Pancreas (tissue), 10 donors: Measurements from ENCODE around the gene SGMS2. TPM values are rescaled to one million over a fixed set of nuclear protein-coding genes. Genes with fewer than 3 reads are reported as not detected.
A peak's percentile ranks its signal among the peaks of the same experiment; 100 is the strongest.

Experiments used
- ATAC-seq, 4 donors: fragments of 200-7000 bp; cut with Tn5 transposase; one replicate each; pipeline versions ENCODE4 v1.8.0 to v1.9.1; 2020; ENCODE audit warnings: mild to moderate bottlenecking in 4 of 4, moderate library complexity in 4 of 4
- DNase-seq, 6 donors: peaks; one replicate each; pipeline ENCODE4 v3.0.0-alpha.2; 2020
- FAIRE-seq: peaks from 2 replicates; lab custom pipeline; 2012; peaks lifted over from hg19 to GRCh38; lab: Jason Lieb, UNC
- H3K27ac ChIP-seq, 4 donors: fragments of 200-600 bp; sonication (generic); 1 replicate in 3 of 4; 2 replicates in 1 of 4; pipeline versions ENCODE4 v1.5.0 to v1.8.0; 2020
- H3K27me3 ChIP-seq, 4 donors: fragments of 200-600 bp; one replicate each; pipeline ENCODE4 v1.8.0; 2021
- H3K36me3 ChIP-seq, 3 donors: fragments of 200-600 bp; sonication (generic) in 1 of 3; one replicate each; pipeline versions ENCODE4 v1.5.0 to v1.8.0; 2020 to 2021
- H3K4me1 ChIP-seq, 3 donors: fragments of 200-600 bp; one replicate each; pipeline ENCODE4 v1.8.0; 2021
- H3K4me3 ChIP-seq, 4 donors: fragments of 200-600 bp; sonication (generic) in 2 of 4; one replicate each; pipeline versions ENCODE4 v1.5.0 to v1.8.0; 2020 to 2021
- H3K9me3 ChIP-seq, 4 donors: fragments of 200-600 bp; one replicate each; pipeline ENCODE4 v1.8.0; 2021
- WGBS, 2 donors: extraction: QIAGEN DNeasy Blood & Tissue Kit; methylation state at CpG; one replicate each; pipeline ENCODE4 v1.1.7; 2013; 5-methylcytosine and 5-hydroxymethylcytosine counted together
- intact Hi-C, 3 donors: fragments of 100-400 bp; cut with DNase I; formaldehyde crosslinking; loops; one replicate each; pipeline versions ENCODE4 v1.11.1 to v1.14.2; 2022
- polyA plus RNA-seq, 2 donors: library from polyadenylated mRNA; stranded (reverse); fragments of 200-250 nt; gene quantifications; one replicate each; pipeline ENCODE4 v1.2.3, GENCODE V29; 2013
- total RNA-seq, 6 donors: library from RNA; stranded (reverse); fragmentation: NEBNext Ultra II Directional in 4 of 6; extraction: Animal tissue kit (Norgen Biotek cat#: 25700) in 4 of 6; gene quantifications; one replicate each; pipeline versions ENCODE4 v1.2.1 to v1.2.4, GENCODE V29; 2021 to 2023
- TF ChIP-seq, protein P1 (sequence below), 4 donors: fragments of 200-600 bp; sonication (generic) in 3 of 4; IDR thresholded peaks; one replicate each; pipeline versions ENCODE4 v1.5.0 to v1.8.0; 2021; ENCODE audit warnings: antibody characterized with exemption in 4 of 4
- donor health status: healthy with polysubstance abuse.
- donor health status: DM: no; HTN: no; CAD: no; lungs with moderate emphysema.
- donor health status: DM: no; HTN: no; CAD: no.
- donor health status: control.
- donor health status: control.
- donor health status: Bipolar disorder and iron deficiency.
- donor health status: DM: yes; HTN: yes; CAD: no.
- donor health status: DM: no; HTN: no; CAD: no.
- donor health status: DM: no; HTN: no; CAD: no.
- donor health status: DM: yes; HTN: yes; CAD: no.

SGMS2 gene
- total and polyA plus RNA-seq, 8 donors = 1.6 to 25.4 (median 12.6) TPM

- no peak for DNase-seq
- FAIRE-seq = no peak
- whole genome bisulfite sequencing, 2 donors = 97 to 99% methylated on average over 2 of the region's 2 CpGs
Observed at GRCh38 chr4:107890779-107891178, 66.0 kb downstream of the SGMS2 start.

DNA sequence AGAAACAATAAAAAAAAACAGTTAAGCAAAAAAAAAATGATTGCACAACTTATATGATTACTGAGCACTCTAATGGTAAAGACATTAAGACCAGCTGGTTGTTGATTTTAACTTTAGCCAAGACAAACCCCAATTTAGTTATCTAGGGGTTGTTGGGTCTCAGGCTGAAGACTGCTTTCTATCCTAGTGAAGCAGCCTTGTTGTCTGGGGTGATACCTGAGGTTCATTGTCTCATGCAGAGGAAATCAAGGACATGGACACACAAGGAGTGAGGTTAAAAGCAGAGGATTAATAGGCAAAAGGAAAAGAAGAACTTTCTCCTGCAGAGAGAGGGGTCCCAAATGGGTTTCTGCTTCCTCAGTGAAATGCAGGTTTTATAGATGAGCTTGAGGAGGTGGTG, 66.6 kb downstream of the SGMS2 start:
- H3K27ac ChIP-seq = no peak overlapping the region
- FAIRE-seq = no peak
- H3K27me3 ChIP-seq = no peaks in the 10 kb centered on the region
- no peak for DNase-seq
- no peaks in the 10 kb centered on the region for H3K36me3 ChIP-seq
- H3K4me3 ChIP-seq = no peak overlapping the region
- ATAC-seq = no peak
- H3K9me3 ChIP-seq = no peaks in the 10 kb centered on the region
- intact Hi-C loops = no loop called here
- no peaks in the 10 kb centered on the region for H3K4me1 ChIP-seq
- TF ChIP-seq, protein P1, sequence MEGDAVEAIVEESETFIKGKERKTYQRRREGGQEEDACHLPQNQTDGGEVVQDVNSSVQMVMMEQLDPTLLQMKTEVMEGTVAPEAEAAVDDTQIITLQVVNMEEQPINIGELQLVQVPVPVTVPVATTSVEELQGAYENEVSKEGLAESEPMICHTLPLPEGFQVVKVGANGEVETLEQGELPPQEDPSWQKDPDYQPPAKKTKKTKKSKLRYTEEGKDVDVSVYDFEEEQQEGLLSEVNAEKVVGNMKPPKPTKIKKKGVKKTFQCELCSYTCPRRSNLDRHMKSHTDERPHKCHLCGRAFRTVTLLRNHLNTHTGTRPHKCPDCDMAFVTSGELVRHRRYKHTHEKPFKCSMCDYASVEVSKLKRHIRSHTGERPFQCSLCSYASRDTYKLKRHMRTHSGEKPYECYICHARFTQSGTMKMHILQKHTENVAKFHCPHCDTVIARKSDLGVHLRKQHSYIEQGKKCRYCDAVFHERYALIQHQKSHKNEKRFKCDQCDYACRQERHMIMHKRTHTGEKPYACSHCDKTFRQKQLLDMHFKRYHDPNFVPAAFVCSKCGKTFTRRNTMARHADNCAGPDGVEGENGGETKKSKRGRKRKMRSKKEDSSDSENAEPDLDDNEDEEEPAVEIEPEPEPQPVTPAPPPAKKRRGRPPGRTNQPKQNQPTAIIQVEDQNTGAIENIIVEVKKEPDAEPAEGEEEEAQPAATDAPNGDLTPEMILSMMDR (IDR thresholded peaks at IDR 0.05) = no peak

More at GRCh38 chr4:107890779-107891178, 66.0 kb downstream of the SGMS2 start:
- Histone ChIP-seq H3K27me3 (no peaks in the 10 kb centered on the region), H3K27ac (no peak overlapping the region), H3K9me3 (no peaks in the 10 kb centered on the region), H3K36me3 (no peaks in the 10 kb centered on the region), H3K4me1 (no peaks in the 10 kb centered on the region), H3K4me3 (no peak overlapping the region)
- intact Hi-C loops = no loop called here
- no peak for ATAC-seq
- TF ChIP-seq, protein P1 (IDR thresholded peaks at IDR 0.05) = no peak

DNA sequence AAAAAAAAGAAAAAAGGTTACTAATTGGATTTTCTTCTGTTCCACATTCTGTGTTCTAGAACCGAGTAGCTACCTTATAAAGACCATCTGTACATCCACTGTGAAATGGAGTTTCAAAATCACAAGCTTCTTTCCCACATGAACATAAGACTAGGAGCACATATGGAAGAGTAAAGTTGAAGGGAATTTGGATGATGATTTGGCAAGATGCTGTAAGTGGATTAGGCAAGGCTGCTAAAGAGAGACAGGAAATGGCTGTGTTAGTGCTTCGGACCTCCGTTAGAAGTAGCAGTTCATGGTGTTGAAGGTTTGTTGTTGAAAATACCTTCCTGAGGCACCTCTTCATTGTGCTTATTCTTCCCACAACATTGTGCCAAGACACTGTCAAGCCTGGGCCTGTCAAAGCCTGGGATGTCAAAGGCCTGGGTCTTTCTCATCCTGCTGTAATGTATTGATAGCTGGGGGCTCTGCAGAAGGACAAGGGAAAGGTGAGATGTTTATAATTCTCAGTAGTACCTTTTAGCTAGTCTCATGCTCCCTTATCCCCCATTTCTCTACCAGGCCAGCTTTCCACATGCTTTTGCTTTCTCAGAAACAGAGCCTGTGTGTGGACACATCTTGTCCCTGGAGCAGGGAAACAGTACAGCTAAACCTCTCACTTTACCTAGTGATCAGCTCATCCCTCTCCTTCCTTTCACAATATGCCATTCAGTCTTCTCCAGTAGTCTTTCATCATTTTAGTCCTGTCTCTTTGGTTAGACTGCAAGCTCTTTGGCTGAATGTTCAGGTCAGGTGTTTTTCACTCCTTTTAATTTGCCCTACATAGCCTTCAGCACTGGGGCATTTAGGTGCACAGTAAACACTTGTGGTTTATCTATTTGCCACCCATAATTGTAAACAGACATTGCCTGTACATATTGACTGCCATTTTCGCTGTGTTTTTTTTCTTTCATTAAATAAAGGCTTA, 68.7 kb downstream of the SGMS2 start:
- TF ChIP-seq, protein P1 (IDR thresholded peaks at IDR 0.05) = no peak
- intact Hi-C loops = no loop called here
- Histone ChIP-seq H3K9me3 (no peaks in the 10 kb centered on the region), H3K4me1 (peaks cover 0 to 4% (median 0%) of the 10 kb centered on the region in 3 donors), H3K27me3 (no peaks in the 10 kb centered on the region), H3K27ac (no peak overlapping the region), H3K4me3 (no peak overlapping the region), H3K36me3 (no peaks in the 10 kb centered on the region)
- ATAC-seq = peak in 1 of 4 donors; percentile 13
- FAIRE-seq = no peak
- 85 to 87% methylated on average over 4 of the region's 4 CpGs for WGBS, 2 donors
- no peak for DNase-seq

DNA sequence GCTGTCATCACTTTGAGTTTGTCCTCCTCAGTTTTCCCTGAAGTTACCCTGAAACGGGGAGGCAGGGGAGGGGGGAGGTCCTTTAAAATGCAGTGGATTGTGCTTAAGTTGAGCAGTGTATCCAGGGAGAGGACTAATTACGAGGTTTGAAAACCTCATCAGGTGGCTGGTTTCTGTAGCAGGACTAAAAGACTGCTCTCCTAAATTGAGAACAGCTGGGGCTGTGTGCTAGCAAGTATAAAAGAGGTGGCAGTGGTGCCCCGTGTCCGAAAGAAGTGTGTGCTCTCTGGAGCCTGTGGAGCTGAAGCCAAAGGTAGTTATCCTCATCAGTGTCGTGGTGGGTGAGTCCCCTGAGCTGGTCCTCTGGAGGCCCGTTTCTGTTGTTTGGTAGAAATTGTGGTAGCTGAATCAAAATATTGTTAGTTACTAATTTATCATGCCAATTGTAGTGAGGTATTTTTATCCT, 69.4 kb downstream of the SGMS2 start:
- H3K27ac ChIP-seq = no peak overlapping the region
- no peaks in the 10 kb centered on the region for H3K27me3 ChIP-seq
- no peaks in the 10 kb centered on the region for H3K36me3 ChIP-seq
- 76 to 86% methylated on average over 6 of the region's 6 CpGs for WGBS, 2 donors
- DNase-seq = no peak
- FAIRE-seq = no peak
- H3K4me1 ChIP-seq = peaks cover 0 to 4% (median 0%) of the 10 kb centered on the region in 3 donors
- intact Hi-C loops = no loop called here
- TF ChIP-seq, protein P1 (IDR thresholded peaks at IDR 0.05) = no peak
- ATAC-seq = peak in 2 of 4 donors; percentile 25 to 61
- H3K4me3 ChIP-seq = no peak overlapping the region
- no peaks in the 10 kb centered on the region for H3K9me3 ChIP-seq
